ENCODE data around the gene SCN3A.

- no peak for TF ChIP-seq POLR2AphosphoS5 (IDR thresholded peaks at IDR 0.05; ENCODE audit: borderline replicate concordance, low read depth, low read length)
- TF ChIP-seq EZH2 (IDR thresholded peaks at IDR 0.05) = no peak
- no peak for TF ChIP-seq FOXP2 (optimal IDR thresholded peaks at IDR 0.05; ENCODE audit: control extremely low read depth, extremely low read length, insufficient read depth)
These were observed 10.2 kb upstream of the SCN3A start for GRCh38 chr2:165214093-165214492.

All from SK-N-MC (cell line).